ENCODE measurements around the gene NOP56. TPM values are rescaled to one million over a fixed set of nuclear protein-coding genes. Genes with fewer than 3 reads are reported as not detected.
"Not testable (repeated sequence)": the region's sequence is repeated elsewhere in the genome, so short reads cannot be mapped to it uniquely, and the experiment has no call there.

NOP56 gene
- total and polyA plus RNA-seq, 2 experiments from 2014 or later = 123 to 149 TPM

- Histone ChIP-seq H3K4me2 (ENCODE audit: unreplicated experiment) (no peak overlapping the region), H3K9me2 (ENCODE audit: insufficient read depth) (no peaks in the 10 kb centered on the region), H3K9ac (no peak overlapping the region), H3K36me3 (ENCODE audit: low read depth) (no peaks in the 10 kb centered on the region), H3K9me3 (ENCODE audit: low read depth) (no peaks in the 10 kb centered on the region), H3F3A (ENCODE audit: insufficient read depth) (no peaks in the 10 kb centered on the region), H4K20me1 (ENCODE audit: insufficient read depth) (no peaks in the 10 kb centered on the region), H3K27me3 (replicated peaks; ENCODE audit: insufficient read depth) (peaks cover 44% of the 10 kb centered on the region), H3K79me2 (ENCODE audit: insufficient read depth) (no peaks in the 10 kb centered on the region), H2AFZ (no peak overlapping the region), H3K4me3 (no peak overlapping the region), H3K4me1 (ENCODE audit: insufficient read depth) (no peaks in the 10 kb centered on the region), H3K27ac (no peak overlapping the region)
- TF ChIP-seq EZH2phosphoT487 (IDR thresholded peaks at IDR 0.05; ENCODE audit: insufficient read depth, low read depth) (no peak), EZH2 (IDR thresholded peaks at IDR 0.05; ENCODE audit: insufficient read depth, poor library complexity, severe bottlenecking) (no peak)
- no peak for DNase-seq
- 83% methylated on average over 13 of the region's 13 CpGs for WGBS, 2 experiments (ENCODE audit: low coverage in 1 of 2, low lambda C conversion rate in 2 of 2, missing lambda C conversion rate in 2 of 2)
- in situ Hi-C loops (cut with MboI) = no loop called here
Observed at GRCh38 chr20:2694519-2694918, 42.1 kb downstream of the NOP56 start.

GRCh38 chr20:2695206-2695983, 43.0 kb downstream of the NOP56 start:
- no peaks in the 10 kb centered on the region for H3K4me1 ChIP-seq (ENCODE audit: insufficient read depth)
- no peaks in the 10 kb centered on the region for H4K20me1 ChIP-seq (ENCODE audit: insufficient read depth)
- no peak for TF ChIP-seq EZH2 (IDR thresholded peaks at IDR 0.05; ENCODE audit: insufficient read depth, poor library complexity, severe bottlenecking)
- TF ChIP-seq EZH2phosphoT487 (IDR thresholded peaks at IDR 0.05; ENCODE audit: insufficient read depth, low read depth) = no peak
- no peak overlapping the region for H3K27ac ChIP-seq
- no peak overlapping the region for H3K4me3 ChIP-seq
- no peaks in the 10 kb centered on the region for H3K36me3 ChIP-seq (ENCODE audit: low read depth)
- peaks cover 52% of the 10 kb centered on the region for H3K27me3 ChIP-seq (replicated peaks; ENCODE audit: insufficient read depth)
- H2AFZ ChIP-seq = no peak overlapping the region
- WGBS, 2 experiments (ENCODE audit: low coverage in 1 of 2, low lambda C conversion rate in 2 of 2, missing lambda C conversion rate in 2 of 2) = 75 to 79% methylated on average over 13 of the region's 13 CpGs
- no peaks in the 10 kb centered on the region for H3K9me3 ChIP-seq (ENCODE audit: low read depth)
- no peak for DNase-seq
- no peaks in the 10 kb centered on the region for H3K9me2 ChIP-seq (ENCODE audit: insufficient read depth)
- no peak overlapping the region for H3K9ac ChIP-seq
- in situ Hi-C loops (cut with MboI) = no loop called here
- H3K79me2 ChIP-seq (ENCODE audit: insufficient read depth) = no peaks in the 10 kb centered on the region
- no peaks in the 10 kb centered on the region for H3F3A ChIP-seq (ENCODE audit: insufficient read depth)
- H3K4me2 ChIP-seq (ENCODE audit: unreplicated experiment) = no peak overlapping the region

GRCh38 chr20:2695984-2696525, 43.6 kb downstream of the NOP56 start:
- in situ Hi-C loops (cut with MboI); H3K36me3 ChIP-seq (ENCODE audit: low read depth); H3K9me2 ChIP-seq (ENCODE audit: insufficient read depth); H3K4me3 ChIP-seq; H3K79me2 ChIP-seq (ENCODE audit: insufficient read depth); H3K9me3 ChIP-seq (ENCODE audit: low read depth); H3K27ac ChIP-seq; H3K4me2 ChIP-seq (ENCODE audit: unreplicated experiment); H4K20me1 ChIP-seq (ENCODE audit: insufficient read depth); H3F3A ChIP-seq (ENCODE audit: insufficient read depth); H3K9ac ChIP-seq; H3K4me1 ChIP-seq (ENCODE audit: insufficient read depth); DNase-seq; H2AFZ ChIP-seq: not testable (repeated sequence)
- 77 to 79% methylated on average over 12 of the region's 12 CpGs for WGBS, 2 experiments (ENCODE audit: low coverage in 1 of 2, low lambda C conversion rate in 2 of 2, missing lambda C conversion rate in 2 of 2)
- H3K27me3 ChIP-seq (replicated peaks; ENCODE audit: insufficient read depth) = peaks cover 52% of the 10 kb centered on the region

GRCh38 chr20:2696646-2697045, 44.2 kb downstream of the NOP56 start:
- Histone ChIP-seq H3K4me3 (no peak overlapping the region), H3K27me3 (replicated peaks; ENCODE audit: insufficient read depth) (peaks cover 48% of the 10 kb centered on the region), H4K20me1 (ENCODE audit: insufficient read depth) (no peaks in the 10 kb centered on the region), H3K4me1 (ENCODE audit: insufficient read depth) (no peaks in the 10 kb centered on the region), H3K9me3 (ENCODE audit: low read depth) (no peaks in the 10 kb centered on the region), H3K27ac (no peak overlapping the region), H3K79me2 (ENCODE audit: insufficient read depth) (no peaks in the 10 kb centered on the region), H3K9ac (no peak overlapping the region), H3K9me2 (ENCODE audit: insufficient read depth) (no peaks in the 10 kb centered on the region), H3K36me3 (ENCODE audit: low read depth) (no peaks in the 10 kb centered on the region), H3K4me2 (ENCODE audit: unreplicated experiment) (no peak overlapping the region), H3F3A (ENCODE audit: insufficient read depth) (no peaks in the 10 kb centered on the region), H2AFZ (no peak overlapping the region)
- TF ChIP-seq EZH2 (IDR thresholded peaks at IDR 0.05; ENCODE audit: insufficient read depth, poor library complexity, severe bottlenecking) = no peak
- TF ChIP-seq EZH2phosphoT487 (IDR thresholded peaks at IDR 0.05; ENCODE audit: insufficient read depth, low read depth) = no peak
- DNase-seq = no peak
- in situ Hi-C loops (cut with MboI) = no loop called here
- 80 to 81% methylated on average over 9 of the region's 9 CpGs for WGBS, 2 experiments (ENCODE audit: low coverage in 1 of 2, low lambda C conversion rate in 2 of 2, missing lambda C conversion rate in 2 of 2)

All from GM23248 (cell line).